NK-92 (cell line): ENCODE results near the gene PLXDC1.

Experiments used
- DNase-seq: peaks from one replicate; lab custom pipeline; 2025; ENCODE audit not compliant: unreplicated experiment; lab: John Stamatoyannopoulos, UW

PLXDC1 gene

GRCh38 chr17:39099663-39100286, 51.7 kb downstream of the PLXDC1 start:
- DNase-seq = no peak

- no peak for DNase-seq
Measured at GRCh38 chr17:39098588-39098987, 52.8 kb downstream of the PLXDC1 start.

DNA sequence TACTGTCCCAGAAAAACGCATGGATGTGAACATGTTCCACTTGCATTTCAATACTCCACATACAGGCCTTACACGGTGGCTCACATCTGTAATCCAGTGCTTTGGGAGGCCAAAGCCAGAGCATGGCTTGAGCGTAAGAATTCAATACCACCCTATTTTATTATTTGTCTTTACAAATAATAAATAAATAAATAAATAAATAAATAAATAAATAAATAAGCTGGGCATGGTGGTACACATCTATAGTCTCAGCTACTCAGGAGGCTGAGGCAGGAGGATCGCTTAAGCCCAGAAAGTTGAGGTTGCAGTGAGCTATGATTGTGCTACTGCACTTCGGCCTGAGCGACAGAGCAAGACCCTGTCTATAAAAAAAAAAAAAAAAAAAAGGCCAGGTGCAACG, 53.9 kb downstream of the PLXDC1 start:
- DNase-seq = no peak

DNA sequence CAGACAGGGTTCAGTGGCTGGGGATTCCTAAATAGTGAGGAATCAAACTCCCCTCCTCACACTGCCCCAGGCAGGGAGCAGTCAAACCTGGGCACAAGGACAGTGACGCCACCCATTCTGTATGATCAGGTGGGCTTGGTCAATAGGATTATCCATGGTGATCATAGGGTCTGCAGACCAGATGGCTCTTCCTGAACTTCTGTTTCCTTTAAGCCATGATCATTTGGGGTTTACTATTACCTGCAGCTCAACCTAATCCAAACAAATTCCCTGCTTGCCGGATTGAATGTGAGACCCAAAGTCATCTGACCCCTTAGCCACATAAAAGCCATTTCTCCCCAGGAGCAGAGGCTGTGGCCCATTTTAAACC, 54.3 kb downstream of the PLXDC1 start:
- DNase-seq = no peak

GRCh38 chr17:39096508-39097149, 54.8 kb downstream of the PLXDC1 start:
- DNase-seq = no peak

- no peak for DNase-seq
Measured at GRCh38 chr17:39095309-39095686, 56.1 kb downstream of the PLXDC1 start.

DNA sequence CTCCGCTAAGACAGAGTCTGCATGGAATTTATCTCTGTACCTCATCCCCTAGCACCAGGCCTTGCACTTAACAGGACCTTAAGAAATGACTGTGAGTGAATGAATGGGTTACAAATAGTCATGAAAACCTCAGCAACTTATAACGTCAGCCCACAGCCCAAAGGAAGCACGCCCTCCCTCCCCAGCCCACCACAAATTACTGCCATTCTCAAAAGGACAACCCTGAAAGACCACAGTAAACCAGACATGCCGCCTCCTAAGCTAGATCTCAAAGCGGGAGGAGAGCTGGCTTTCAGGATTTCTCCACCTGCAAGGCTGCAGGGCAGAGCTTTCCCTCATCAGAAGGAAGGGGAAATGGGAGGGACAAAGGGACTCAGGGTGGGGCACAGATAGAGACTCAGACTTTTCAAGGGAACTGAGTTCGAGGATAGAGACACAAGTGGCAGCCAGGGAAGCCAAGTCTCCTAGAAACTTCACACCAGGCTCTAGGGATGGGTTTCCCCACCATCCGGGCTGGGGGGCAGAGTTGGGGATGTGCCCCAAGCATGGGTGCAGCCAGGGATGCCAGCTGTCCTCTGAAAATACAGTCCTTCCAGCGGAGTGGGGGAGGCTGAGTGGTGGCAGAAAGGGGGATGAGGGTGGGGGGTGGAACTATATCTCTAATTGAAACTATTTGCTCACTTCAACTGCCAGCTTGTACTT, 56.7 kb downstream of the PLXDC1 start:
- DNase-seq = no peak

DNA sequence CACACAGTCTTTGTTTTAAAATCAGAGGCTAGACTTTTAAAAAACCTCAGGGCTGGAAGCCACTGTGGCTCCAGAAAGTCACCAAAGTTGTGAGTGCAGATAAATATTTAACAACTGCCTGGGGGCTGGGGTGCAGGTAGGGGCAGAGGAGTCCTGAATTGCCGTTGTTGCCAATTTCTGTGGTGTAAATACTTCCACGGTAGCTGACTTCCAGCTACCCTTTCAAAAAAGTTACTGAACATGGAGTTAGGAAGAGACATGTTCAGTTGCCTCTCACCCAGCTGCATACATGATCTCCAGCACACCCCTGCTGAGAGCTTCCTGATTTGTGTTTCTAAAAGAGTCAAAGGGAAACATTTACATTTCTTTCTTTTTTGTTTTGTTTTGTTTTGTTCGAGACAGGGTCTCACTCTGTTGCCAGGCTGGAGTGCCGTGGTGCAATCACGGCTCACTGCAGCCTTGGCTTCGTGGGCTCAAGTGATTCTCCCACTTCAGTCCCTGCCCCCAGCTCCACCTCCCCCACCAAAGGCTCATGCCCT, 58.7 kb downstream of the PLXDC1 start:
- no peak for DNase-seq

DNA sequence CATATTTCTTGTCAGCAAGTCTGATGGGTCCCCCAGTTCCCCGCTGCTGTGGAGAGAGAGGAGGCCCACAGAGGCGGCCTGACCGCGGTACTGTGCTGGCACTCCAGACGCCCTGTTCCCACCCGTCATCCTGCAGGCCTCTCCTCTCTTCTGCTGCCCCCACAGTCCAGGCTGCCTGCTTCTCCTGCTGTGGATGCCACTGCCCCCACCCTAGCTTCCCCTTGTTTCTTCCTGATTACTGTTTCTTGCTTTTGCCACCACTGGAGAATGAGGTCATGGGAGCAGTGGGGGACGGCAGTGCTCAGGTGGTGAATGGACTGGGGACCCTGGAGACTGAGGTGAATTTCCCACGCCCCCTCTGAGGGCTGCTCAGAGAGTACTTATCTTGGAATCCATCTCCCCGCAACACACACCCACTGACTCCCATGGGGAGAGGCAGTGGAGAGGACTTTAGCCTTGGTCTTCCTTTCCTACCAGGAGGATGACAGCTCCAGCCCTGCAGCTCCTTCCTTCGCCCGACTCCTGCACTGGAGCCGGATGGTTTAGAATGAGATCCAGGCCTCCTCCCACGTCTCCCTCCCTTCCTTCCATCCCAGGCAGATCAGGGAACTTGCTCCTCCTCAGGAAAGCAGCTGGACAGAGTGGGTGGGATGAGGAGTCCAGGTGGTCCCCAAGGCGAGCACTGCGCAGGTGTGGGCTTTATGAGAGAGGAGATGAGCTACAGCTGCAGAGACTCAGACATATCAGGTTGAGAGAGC, 60.4 kb downstream of the PLXDC1 start:
- no peak for DNase-seq

DNA sequence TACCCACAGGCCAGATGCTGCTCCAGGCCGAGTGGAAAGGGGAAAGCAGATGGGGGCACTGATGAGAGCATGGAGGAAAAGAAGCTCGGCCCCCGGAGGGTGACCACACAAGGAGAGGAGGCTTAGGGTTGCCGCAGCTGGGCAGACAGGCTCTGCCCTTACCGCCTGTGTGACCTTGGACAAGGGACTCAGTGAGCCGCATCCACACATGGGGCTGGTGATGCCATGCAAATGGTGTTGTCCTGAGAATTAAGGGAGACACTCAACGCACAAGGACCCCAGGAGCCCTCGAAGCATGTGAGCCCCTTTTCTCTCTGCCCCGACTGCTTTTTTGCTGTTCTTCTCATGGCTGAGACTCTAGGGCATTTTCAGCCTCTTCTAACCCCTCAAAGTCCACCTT, 61.0 kb downstream of the PLXDC1 start:
- no peak for DNase-seq

- no peak for DNase-seq
Measured at GRCh38 chr17:39084558-39084957, 66.9 kb downstream of the PLXDC1 start.

GRCh38 chr17:39083270-39083669, 68.2 kb downstream of the PLXDC1 start:
- DNase-seq = no peak

DNA sequence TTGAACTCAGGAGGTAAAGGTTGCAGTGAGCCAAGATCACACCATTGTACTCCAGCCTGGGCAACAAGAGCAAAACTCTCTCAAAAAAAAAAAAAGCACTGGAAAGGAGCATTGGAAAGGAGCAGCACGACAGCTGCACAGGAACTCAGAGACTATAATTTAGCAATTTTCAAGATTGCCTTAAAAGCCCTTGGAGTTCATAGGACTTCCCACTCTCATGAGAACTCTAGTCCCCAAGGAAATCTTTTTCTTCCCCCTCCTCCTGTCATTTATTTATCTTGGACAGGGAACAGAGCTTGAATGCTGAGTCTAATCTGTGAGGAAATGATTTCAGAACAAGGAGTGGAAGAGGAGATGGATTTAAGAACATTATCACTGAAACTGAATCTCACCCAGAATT, 69.0 kb downstream of the PLXDC1 start:
- no peak for DNase-seq

- no peak for DNase-seq
Measured at GRCh38 chr17:39081851-39082250, 69.6 kb downstream of the PLXDC1 start.

GRCh38 chr17:39080421-39081078, 70.9 kb downstream of the PLXDC1 start:
- DNase-seq = no peak

DNA sequence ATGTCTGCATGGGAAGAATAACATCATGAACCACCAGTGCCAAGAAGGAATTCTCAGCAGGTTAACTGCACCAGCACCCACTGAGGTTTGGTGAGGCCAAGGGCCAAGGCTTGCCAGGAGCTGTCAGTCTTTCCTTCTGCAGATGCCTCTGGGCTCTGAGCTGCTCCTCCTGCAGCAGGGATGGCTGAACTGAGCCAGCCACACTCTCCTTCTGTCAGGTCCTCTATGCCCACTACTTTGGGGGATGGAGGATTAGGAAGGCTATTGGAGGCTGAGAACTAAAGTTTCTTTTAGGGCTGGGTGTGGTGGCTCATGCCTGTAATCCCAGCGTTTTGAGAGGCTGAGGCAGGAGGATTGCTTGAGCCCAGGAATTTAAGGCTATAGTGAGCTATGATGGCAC, 71.6 kb downstream of the PLXDC1 start:
- DNase-seq = no peak

GRCh38 chr17:39077866-39078265, 73.6 kb downstream of the PLXDC1 start:
- no peak for DNase-seq

GRCh38 chr17:39077252-39077651, 74.2 kb downstream of the PLXDC1 start:
- DNase-seq = no peak

GRCh38 chr17:39074676-39075075, 76.8 kb downstream of the PLXDC1 start:
- no peak for DNase-seq

GRCh38 chr17:39073916-39074315, 77.5 kb downstream of the PLXDC1 start:
- DNase-seq = no peak

DNA sequence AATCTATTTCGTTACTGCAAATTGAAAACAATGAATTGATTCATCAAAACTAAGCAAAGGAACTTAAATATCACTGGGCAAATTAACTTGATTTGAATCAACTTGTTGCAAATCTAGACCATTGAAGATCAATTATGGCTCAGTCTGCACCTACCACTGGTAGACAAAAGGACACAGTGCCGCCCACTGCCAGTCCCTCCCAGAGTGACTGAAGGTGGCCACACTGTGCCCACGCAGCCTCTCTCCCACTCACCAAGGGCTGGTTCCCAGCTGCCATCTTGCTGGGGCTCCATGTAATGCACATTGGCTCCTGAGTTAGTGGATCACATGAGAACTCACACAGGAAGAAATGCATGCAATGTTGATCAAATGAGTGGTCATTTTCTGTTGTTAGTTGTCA, 78.1 kb downstream of the PLXDC1 start:
- DNase-seq = no peak
